Erythroblast (primary cell): ENCODE results near the gene TMLHE.
"Not testable (repeated sequence)": the region's sequence is repeated elsewhere in the genome, so short reads cannot be mapped to it uniquely, and the experiment has no call there.

Experiments used
- GATA1 ChIP-seq: IDR thresholded peaks from 2 replicates; pipeline ENCODE4 v1.6.1; 2011; ENCODE audit warnings: low read depth, mild to moderate bottlenecking, control low read depth, low read length, moderate library complexity
- POLR2A ChIP-seq: IDR thresholded peaks from 2 replicates; pipeline ENCODE4 v1.6.1; 2011; ENCODE audit warnings: mild to moderate bottlenecking, low read length

- TF ChIP-seq POLR2A, GATA1: not testable (repeated sequence)
Measured at GRCh38 chrX:155460501-155460900, 152.3 kb downstream of the TMLHE start.
